Activated naive CD4-positive, alpha-beta T cell treated with anti-CD3 and anti-CD28 coated beads, Interleukin-2, amount 50 U/mL, for 72 hours (primary cell): ENCODE results near the gene PGGHG. TPM values are rescaled to one million over a fixed set of nuclear protein-coding genes. Genes with fewer than 3 reads are reported as not detected.
"Not testable (repeated sequence)": the region's sequence is repeated elsewhere in the genome, so short reads cannot be mapped to it uniquely, and the experiment has no call there.

Source experiments
- ATAC-seq, 2 donors: fragments of 150-1000 bp; cut with Tn5 transposase; 2 replicates each; pipeline ENCODE4 v1.10.0; 2021; ENCODE audit warnings: mild to moderate bottlenecking in 2 of 2, moderate library complexity in 2 of 2
- DNase-seq, 2 donors: peaks; one replicate each; pipeline ENCODE4 v3.0.0; 2021 to 2022; ENCODE audit warnings: low spot score in 2 of 2
- H3K27ac Mint-ChIP-seq, 2 donors: one replicate each; pipeline ENCODE4 v1.8.0; 2022; ENCODE audit warnings: mild to moderate bottlenecking in 2 of 2, mixed read lengths in 2 of 2
- H3K36me3 Mint-ChIP-seq, 2 donors: one replicate each; pipeline ENCODE4 v1.8.0; 2022; ENCODE audit warnings: mixed read lengths in 2 of 2
- H3K9me3 Mint-ChIP-seq, 2 donors: one replicate each; pipeline ENCODE4 v1.8.0; 2022; ENCODE audit warnings: mixed read lengths in 2 of 2
- total RNA-seq, 2 donors: library from RNA; stranded (reverse); gene quantifications; one replicate each; pipeline ENCODE4 v1.2.3, GENCODE V29; 2022

The PGGHG gene
- total RNA-seq, 2 donors from 2014 or later, result 97.8 to 695 TPM

DNA sequence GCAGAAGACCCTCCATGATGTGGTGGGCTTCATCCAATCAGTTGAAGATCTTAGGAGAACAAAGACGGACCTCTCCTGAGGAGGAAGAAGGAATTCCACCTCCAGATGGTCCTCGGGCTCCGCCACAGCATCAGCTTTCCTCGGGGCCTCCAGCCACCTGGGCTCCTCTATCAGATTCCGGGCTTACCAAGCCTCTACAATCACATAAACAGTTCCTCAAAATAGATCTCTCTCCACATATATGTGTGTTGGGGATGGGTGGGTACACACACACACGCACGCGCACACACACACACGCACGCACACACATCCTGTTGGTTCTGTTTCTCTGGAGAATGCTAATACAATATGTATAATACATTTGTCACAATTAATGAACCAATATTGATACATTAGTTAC is 29.5 kb upstream of the PGGHG start:
- Mint-ChIP-seq H3K9me3 (no peaks in the 10 kb centered on the region), H3K36me3 (no peaks in the 10 kb centered on the region), H3K27ac (no peak overlapping the region)
- ATAC-seq, result no peak
- DNase-seq, result no peak

DNA sequence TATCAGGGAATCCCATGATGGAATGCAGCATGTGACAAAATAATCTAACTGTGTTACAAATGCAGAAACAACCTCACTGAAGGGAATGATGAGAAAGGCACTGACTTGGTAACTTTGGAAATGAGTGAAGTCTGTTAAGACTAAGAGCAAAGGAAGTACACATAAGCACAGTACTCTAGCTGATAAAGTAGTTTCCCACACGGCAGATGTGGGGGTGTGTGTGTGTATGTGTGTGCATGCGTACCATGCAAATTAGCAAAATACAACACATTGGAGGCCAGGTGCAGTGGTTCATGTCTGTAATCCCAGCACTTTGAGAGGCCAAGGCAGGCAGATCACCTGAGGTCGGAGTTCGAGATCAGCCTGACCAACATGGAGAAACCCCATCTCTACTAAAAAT is 27.3 kb upstream of the PGGHG start:
- no peak overlapping the region for H3K27ac Mint-ChIP-seq
- DNase-seq (no peak), ATAC-seq (no peak)
- H3K36me3 Mint-ChIP-seq, result no peaks in the 10 kb centered on the region
- peaks cover 0 to 1% of the 10 kb centered on the region in 2 donors for H3K9me3 Mint-ChIP-seq

DNA sequence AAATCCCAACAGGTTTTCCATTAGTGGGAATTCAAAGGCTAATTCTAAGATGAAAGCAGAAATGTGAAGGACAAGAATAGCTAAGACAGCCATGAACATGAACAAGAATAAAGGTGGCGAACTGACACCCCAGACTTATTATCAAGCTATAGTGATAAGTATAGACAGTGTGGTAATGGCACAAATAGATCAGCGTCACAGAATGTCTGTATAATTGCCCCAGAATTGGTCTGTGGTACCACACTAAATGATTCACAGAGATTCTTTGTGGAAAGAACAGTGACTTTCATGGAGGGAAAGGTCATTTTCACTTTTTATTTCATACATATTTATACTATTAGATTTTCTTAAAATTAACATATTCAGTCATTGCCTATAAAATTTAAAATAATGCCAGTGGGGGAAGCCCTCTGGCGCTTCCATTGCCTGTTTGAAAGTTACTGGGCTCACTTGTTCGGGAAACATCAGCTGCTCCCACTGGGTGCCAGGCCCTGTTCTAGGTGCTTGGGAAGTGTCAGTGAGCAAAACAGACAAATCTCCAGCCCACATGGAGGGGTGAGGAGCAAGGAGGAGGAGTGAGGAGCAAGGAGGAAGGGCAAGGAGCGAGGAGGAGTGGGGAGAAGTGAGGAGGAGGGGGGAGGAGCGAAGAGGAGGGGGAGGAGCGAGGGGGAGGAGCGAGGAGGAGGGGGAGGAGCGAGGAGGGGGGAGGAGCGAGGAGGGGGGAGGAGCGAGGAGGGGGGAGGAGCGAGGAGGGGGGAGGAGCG is 22.1 kb upstream of the PGGHG start:
- peak overlapping the region; percentile 89 to 93 for H3K27ac Mint-ChIP-seq
- H3K36me3 Mint-ChIP-seq, result no peaks in the 10 kb centered on the region
- ATAC-seq (peak; percentile 34 to 70), DNase-seq (no peak)
- peaks cover 0 to 5% of the 10 kb centered on the region in 2 donors for H3K9me3 Mint-ChIP-seq

DNA sequence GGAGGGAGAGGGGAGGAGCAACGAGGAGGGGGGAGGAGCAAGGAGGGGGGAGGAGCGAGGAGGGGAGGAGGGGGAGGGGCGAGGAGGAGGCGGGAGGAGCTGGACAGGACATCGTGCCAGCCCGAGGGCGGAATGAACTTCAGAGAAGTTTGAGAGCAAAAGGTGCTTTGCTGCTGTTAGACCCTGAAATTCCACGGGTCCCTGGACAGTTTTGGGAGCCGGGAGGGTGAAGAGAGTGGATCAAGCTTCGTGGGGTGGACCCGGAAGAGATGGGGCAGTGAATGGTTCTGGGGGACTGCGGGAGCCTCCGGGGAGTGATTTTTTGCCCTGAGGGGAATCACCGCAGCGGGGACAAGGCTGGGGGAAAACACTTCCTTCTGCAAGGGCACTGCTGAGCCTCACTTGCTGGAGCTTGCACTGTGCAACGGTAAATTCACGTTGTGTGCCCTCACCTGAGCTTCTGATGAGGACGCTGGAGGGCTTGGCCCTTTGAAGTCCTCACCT is 21.4 kb upstream of the PGGHG start:
- peaks cover 0 to 5% of the 10 kb centered on the region in 2 donors for H3K9me3 Mint-ChIP-seq
- peak overlapping the region; percentile 93 to 94 for H3K27ac Mint-ChIP-seq
- DNase-seq (peak in 1 of 2 donors; percentile 79), ATAC-seq (peak; percentile 11 to 27)
- H3K36me3 Mint-ChIP-seq, result no peaks in the 10 kb centered on the region

DNA sequence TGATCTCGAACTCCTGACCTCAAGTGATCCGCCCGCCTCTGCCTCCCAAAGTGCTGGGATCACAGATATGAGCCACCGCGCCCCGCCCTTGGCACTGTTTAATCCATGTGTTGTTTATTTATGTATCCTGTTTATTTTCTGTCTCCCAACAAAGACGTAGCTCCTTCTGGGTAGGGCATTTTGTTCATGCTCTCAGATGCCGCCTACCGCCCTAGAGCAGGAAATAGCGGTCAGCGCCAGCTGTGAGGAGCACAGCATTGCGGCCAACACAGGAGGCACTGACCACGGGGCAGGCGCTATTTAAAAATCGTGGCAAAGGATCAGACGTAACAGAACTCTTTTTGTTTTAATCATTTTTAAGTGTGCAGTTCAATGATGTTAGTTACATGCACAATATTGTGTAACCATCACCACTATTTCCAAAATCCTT is 20.2 kb upstream of the PGGHG start:
- not testable (repeated sequence) for H3K36me3 Mint-ChIP-seq, H3K9me3 Mint-ChIP-seq
- ATAC-seq, result peak in 1 of 2 donors; percentile 53
- peak overlapping the region; percentile 93 to 98 for H3K27ac Mint-ChIP-seq
- peak in 1 of 2 donors; percentile 74 for DNase-seq

DNA sequence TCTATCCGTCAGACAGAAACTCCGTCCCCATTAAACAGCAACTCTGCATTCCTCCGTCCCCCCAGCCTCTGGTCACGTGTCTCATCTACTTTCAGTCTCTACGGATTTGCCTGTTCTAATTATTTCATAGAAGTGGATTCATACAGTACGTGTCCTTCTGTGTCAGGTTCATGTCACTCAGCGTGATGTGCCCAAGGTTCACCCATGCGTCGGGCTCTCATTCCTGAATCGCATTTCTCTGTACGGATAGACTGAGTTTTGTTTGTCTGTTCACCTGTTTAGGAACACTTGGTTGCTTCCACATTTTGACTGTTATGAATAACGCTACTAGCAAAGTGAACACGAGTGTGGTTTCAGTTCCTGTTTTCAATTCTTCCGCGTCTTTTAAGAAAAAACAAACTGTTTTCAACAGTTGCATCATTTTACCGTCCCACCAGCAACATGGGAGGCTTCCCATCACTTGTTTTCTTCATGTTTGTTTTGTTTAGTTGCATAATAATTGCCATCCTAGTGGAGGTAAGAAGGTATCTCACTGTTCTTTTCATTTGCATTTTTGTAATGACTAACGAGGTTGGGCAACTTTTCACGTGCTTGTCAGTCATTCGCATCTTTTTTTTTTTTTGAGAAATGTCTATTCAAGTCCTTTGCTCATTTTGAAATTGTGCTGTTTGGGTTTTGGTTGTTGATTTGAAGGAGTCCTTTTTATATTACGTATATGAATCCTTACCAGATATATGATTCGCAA is 19.6 kb upstream of the PGGHG start:
- Mint-ChIP-seq H3K27ac (peak overlapping the region; percentile 93 to 98), H3K36me3 (no peaks in the 10 kb centered on the region)
- ATAC-seq, result peak; percentile 73 to 83

DNA sequence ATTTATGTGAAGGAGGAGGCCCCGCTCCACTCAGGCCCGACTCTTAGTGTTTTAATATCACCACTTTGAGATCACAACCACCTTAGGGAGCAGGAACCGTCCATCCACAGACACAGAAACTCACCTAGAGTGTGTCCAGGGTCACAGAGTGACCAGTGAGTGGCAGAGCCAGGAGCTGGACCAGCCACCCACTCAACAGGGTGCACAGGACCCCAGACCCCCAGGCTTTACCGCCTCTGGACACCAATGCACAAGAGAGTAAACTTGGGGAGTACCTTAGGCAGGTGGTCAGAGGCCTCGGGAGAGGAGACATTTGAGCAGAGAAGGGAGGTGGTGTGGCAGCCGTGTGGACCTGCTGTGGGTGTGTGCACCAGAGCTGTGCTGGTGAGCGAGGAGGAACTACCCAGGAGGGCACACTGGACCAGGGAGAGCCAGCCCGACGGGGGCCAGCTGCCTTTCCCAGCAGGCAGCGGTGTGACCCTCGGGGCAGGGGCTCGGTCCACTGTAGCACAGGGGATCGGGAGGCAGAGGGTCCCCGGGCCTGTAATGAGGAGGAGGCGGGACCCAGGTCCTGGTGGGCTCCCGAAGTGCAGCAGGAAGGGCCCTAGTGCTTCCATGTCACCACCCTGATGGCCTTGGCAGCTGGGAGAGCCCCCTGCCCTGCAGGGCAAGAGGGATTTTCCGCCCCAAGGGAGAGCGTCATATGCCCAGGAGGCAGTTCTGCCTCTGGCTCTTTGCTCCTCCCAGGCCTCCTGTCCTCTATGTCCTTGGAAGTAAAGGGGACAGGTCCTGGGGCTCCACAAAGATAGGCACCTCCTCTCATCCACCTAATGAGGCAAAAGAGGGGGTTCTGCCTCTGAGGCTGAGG is 18.2 kb upstream of the PGGHG start:
- no peak for DNase-seq
- no peaks in the 10 kb centered on the region for H3K36me3 Mint-ChIP-seq
- peak overlapping the region in 1 of 2 donors; percentile 93 for H3K27ac Mint-ChIP-seq
- peaks cover 0 to 5% of the 10 kb centered on the region in 2 donors for H3K9me3 Mint-ChIP-seq
- ATAC-seq, result no peak

More for the DNA sequence above, 19.6 kb upstream of the PGGHG start:
- peaks cover 0 to 5% of the 10 kb centered on the region in 2 donors for H3K9me3 Mint-ChIP-seq
- peak in 1 of 2 donors; percentile 64 for DNase-seq

DNA sequence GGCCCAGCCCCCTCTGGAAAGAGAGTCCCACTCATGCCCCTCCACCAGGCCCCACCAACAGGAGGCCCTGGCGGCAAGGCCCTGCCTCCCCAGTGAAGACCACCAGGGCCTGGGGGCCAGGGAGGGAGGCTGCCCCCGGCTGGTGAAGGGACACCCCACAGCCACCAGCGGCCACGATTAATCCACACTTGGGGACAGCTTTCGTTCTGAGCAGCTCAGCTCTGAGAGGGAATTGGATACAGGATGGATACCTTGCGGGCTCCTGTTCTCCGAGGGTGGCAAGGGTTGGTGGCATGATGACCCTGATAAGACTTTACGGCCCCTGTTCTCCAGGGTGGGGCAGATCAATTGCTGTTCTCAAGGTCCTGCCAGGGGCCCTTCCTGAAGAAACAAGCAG is 17.6 kb upstream of the PGGHG start:
- Mint-ChIP-seq H3K27ac (no peak overlapping the region), H3K36me3 (peaks cover 0 to under 1% of the 10 kb centered on the region in 2 donors), H3K9me3 (peaks cover 0 to 5% of the 10 kb centered on the region in 2 donors)
- DNase-seq (no peak), ATAC-seq (no peak)

DNA sequence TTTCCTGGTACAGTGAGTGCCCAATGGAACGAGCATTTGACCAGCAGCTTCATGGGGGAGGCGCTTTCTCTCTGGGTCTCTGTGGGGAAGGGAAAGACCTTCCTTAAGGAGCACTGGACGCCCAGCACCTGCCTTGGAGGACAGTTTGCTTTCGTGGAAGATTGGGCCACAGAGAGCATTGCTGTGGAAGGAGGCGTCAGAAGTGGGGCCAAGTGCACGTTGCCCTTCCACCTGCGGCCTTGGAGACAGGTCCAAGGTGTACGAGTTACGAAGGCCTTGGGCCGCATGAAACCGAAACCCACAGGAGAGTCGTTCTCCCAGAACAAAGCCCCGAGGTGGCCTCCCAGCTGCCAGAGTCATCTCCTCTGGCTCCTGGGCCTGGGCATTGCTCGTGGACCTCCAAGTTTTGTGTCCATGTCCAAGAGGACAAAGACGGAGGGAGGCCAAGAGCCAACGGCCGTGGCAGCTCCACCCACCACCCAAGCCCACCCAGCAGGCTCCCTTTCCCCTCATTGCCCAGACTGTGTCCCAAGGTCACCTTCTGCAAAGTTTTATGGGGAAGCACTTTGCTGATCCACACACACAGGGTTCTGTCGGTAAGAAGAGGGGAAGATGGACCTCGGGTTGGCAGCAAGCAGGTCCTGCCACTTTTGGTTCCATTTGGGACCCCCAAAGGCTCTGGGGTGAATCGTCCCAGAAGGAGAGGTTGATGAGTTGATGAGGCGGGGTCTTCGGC is 16.6 kb upstream of the PGGHG start:
- ATAC-seq (no peak), DNase-seq (no peak)
- Mint-ChIP-seq H3K36me3 (peaks cover 7 to 10% of the 10 kb centered on the region in 2 donors), H3K27ac (peak overlapping the region in 1 of 2 donors; percentile 51), H3K9me3 (peaks cover 0 to 7% of the 10 kb centered on the region in 2 donors)

DNA sequence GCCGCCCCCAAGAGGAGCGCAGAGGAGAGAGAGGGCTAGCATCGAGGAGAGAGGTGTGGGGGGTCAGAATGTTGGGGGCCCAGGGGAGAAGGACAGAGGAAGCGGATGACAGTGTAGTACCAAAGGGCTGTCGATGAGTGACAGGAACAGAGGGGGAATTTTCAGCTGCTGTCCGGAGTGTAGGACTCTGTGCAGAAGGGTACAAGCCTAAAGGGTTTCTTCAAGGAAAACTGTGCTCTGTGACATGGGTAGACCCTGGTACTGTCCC is 16.1 kb upstream of the PGGHG start:
- Mint-ChIP-seq H3K27ac (no peak overlapping the region), H3K36me3 (peaks cover 10 to 15% of the 10 kb centered on the region in 2 donors), H3K9me3 (peaks cover 3 to 11% of the 10 kb centered on the region in 2 donors)
- DNase-seq (no peak), ATAC-seq (no peak)

DNA sequence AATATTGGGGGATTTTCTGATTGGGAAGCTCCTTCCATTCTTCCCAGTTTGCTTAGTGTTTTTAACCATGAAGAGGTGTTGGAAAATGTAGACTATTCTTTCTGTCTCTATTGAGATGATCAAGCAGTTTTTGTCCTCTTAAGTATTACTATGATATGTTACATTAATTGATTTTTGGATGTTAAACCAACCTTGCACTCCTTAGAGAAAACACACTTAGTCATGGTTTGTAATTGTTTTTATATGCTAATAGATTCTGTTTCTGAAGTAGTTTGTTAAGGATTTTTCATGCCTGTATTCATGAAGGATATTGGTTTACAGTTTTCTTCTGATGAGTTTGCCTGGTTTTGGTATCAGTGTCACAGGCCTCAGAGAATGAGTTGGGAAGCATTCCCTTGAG is 12.7 kb upstream of the PGGHG start:
- H3K9me3 Mint-ChIP-seq, result peaks cover 3 to 13% of the 10 kb centered on the region in 2 donors
- peak overlapping the region in 1 of 2 donors; percentile 65 for H3K27ac Mint-ChIP-seq
- ATAC-seq (no peak), DNase-seq (no peak)
- peaks cover 19 to 24% of the 10 kb centered on the region in 2 donors for H3K36me3 Mint-ChIP-seq

DNA sequence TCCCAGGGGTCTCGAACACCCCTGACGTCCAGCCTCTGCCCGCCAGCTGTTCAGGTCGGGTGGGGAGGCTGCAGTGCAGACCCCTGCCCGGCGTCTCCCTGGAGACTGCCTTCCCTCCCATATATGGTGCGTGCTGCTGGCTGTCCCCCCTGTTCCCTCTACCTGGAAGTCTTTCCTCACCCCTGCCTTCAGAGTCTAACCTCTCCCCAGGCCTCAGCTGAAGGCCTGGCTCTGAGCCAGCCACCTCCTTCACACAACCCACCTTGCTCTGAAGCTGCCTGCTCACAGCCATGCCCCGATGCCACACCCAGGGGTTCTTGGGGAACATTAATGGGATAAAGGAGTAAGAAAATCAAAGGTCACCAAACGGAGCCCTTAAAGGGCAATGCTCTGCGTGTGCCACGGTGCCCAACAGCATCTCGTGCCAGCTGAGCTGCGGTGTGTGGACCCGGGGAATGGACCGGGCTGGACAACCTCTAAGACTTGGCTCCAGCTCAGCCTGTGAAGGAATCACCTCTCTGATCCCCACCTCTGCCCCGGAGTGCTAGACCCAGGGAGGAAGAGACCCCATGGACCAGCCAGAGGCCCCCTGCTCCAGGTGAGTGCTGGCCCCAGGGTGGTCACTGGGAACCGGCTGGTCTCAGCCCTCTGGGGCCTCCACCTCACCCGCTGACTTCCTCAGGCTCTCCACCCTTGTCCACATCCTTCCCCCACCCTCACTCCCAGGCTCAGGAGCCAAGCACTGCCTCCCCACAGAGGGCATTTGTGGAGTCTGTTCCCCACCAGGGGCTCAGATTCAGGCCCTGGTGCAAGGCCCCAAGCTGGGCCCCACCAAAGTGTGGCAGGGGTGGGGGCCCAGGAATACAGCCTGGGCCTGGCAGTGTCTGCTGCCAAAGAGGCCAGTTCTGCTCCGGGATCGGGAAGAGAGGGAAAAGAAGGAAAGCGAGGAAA is 10.7 kb upstream of the PGGHG start, which contains the start of gene NLRP6:
NLRP6 (plus strand) TSS at position 407 of the 951 bp plus-strand sequence; CDS start at position 570, 163 bp downstream.
- DNase-seq (peak in 1 of 2 donors; percentile 4), ATAC-seq (no peak)
- peaks cover 24 to 26% of the 10 kb centered on the region in 2 donors for H3K36me3 Mint-ChIP-seq
- peaks cover 3 to 13% of the 10 kb centered on the region in 2 donors for H3K9me3 Mint-ChIP-seq
- peak within 1 kb of the TSS; percentile 41 to 65 for H3K27ac Mint-ChIP-seq

DNA sequence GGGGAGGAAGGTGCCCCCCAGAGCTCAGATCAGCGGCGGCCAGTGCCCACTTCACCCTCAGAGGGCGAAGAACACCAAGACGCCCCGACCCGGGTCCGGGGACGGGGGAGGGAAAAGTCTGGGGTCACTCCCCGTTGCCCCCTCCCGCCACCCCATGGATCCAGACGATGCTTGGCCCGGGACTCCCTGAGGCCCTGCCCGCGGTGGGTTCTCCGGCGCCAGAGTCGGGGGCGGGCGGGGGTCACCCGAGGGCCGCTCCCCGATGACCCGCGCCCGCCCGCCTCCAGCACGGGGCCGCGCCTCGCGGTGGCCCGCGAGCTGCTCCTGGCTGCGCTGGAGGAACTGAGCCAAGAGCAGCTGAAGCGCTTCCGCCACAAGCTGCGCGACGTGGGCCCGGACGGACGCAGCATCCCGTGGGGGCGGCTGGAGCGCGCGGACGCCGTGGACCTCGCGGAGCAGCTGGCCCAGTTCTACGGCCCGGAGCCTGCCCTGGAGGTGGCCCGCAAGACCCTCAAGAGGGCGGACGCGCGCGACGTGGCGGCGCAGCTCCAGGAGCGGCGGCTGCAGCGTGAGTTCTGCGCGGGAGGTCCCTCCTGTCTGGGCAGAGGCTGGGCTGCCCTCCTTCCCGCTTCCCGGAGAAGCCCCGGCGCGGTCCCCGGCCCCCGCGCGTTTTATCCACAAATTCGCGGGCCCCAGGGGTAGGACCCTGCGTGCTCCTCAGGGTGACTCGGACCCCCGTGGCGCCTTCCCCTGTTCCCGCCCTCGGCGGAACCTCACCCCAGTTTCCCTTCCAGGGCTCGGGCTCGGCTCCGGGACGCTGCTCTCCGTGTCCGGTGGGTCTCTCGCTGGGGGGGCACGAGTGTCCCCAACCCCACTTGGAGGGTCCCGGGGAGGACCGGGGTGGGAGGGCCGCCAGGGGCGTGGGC is 9.6 kb upstream of the PGGHG start:
- Mint-ChIP-seq H3K36me3 (peaks cover 24 to 26% of the 10 kb centered on the region in 2 donors), H3K9me3 (peaks cover 3 to 13% of the 10 kb centered on the region in 2 donors), H3K27ac (peak overlapping the region in 1 of 2 donors; percentile 65)
- DNase-seq, result peak; percentile 5 to 54
- ATAC-seq, result no peak
